H1 (cell line): ENCODE data around the gene NFIA. TPM values are rescaled to one million over a fixed set of nuclear protein-coding genes. Genes with fewer than 3 reads are reported as not detected.

Source experiments
- CTCF ChIA-PET: fragments of 300-600 bp; sonication (Branson Sonifier 250); formaldehyde crosslinking; loops from one replicate; lab custom pipeline; 2021; ENCODE audit not compliant: partially characterized antibody; lab: Charles Lee
- POLR2A ChIA-PET: fragments of 300-600 bp; sonication (Branson Sonifier 250); formaldehyde crosslinking; loops from one replicate; lab custom pipeline; 2021; ENCODE audit warnings: inconsistent platforms; ENCODE audit not compliant: partially characterized antibody; lab: Charles Lee
- DNase-seq, 2 experiments: peaks; one replicate each; pipeline versions ENCODE4 v3.0.0 to v3.0.0-alpha.2; 2010 to 2022; ENCODE audit warnings: low spot score in 2 of 2, low read depth in 1 of 2, mixed read lengths in 1 of 2
- FAIRE-seq: peaks from 2 replicates; lab custom pipeline; 2011; peaks lifted over from hg19 to GRCh38; lab: Jason Lieb, UNC
- H2AFZ ChIP-seq: 2 replicates; pipeline ENCODE4 v1.8.1; 2012; ENCODE audit warnings: low read length, inconsistent platforms
- H2AK5ac ChIP-seq: 2 replicates; pipeline ENCODE4 v1.6.1; 2013; ENCODE audit warnings: low read depth, low read length
- H2BK120ac ChIP-seq: replicated peaks from 2 replicates; pipeline ENCODE3; 2013; ENCODE audit warnings: low read depth, low read length, inconsistent platforms
- H2BK12ac ChIP-seq: 2 replicates; pipeline ENCODE4 v1.6.1; 2013; ENCODE audit warnings: low read depth, low read length
- H2BK15ac ChIP-seq: 2 replicates; pipeline ENCODE4 v1.6.1; 2013; ENCODE audit warnings: low read length
- H2BK20ac ChIP-seq: 2 replicates; pipeline ENCODE4 v1.6.1; 2013; ENCODE audit warnings: low read length
- H2BK5ac ChIP-seq: 2 replicates; pipeline ENCODE4 v1.6.1; 2013; ENCODE audit warnings: low read depth, low read length
- H3K14ac ChIP-seq: 2 replicates; pipeline ENCODE4 v1.6.1; 2013; ENCODE audit warnings: inconsistent platforms; ENCODE audit not compliant: insufficient read length
- H3K18ac ChIP-seq: 2 replicates; pipeline ENCODE4 v1.6.1; 2013; ENCODE audit warnings: low read length; ENCODE audit errors: extremely low read depth
- H3K23ac ChIP-seq: 2 replicates; pipeline ENCODE4 v1.6.1; 2013; ENCODE audit warnings: inconsistent platforms; ENCODE audit not compliant: insufficient read length
- H3K23me2 ChIP-seq: 2 replicates; pipeline ENCODE4 v1.6.1; 2013; ENCODE audit warnings: low read depth, low read length
- H3K27ac ChIP-seq: 2 replicates; pipeline ENCODE4 v1.6.1; 2011; ENCODE audit warnings: low read depth, low read length, inconsistent platforms
- H3K27me3 ChIP-seq, 4 experiments: replicated peaks in 1 of 4; 1 replicate in 1 of 4; 2 replicates in 3 of 4; pipeline versions ENCODE4 v1.6.1 to v1.8.1; 2011 to 2013; ENCODE audit warnings: low read length in 3 of 4, mild to moderate bottlenecking in 3 of 4, inconsistent platforms in 2 of 4, mixed read lengths in 2 of 4, moderate library complexity in 1 of 4; ENCODE audit not compliant: control insufficient read depth in 3 of 4, insufficient read depth in 3 of 4; ENCODE audit errors: extremely low read depth in 1 of 4
- H3K36me3 ChIP-seq, 4 experiments: 2 replicates each; pipeline versions ENCODE4 v1.6.1 to v1.8.1; 2011 to 2013; ENCODE audit warnings: mild to moderate bottlenecking in 4 of 4, low read length in 3 of 4, moderate library complexity in 2 of 4, control low read depth in 1 of 4, inconsistent platforms in 1 of 4; ENCODE audit not compliant: insufficient read depth in 4 of 4, control insufficient read depth in 2 of 4
- H3K4ac ChIP-seq: replicated peaks from 2 replicates; pipeline ENCODE3; 2013; ENCODE audit warnings: low read length, low read depth, mixed read lengths, inconsistent platforms; ENCODE audit not compliant: insufficient read length
- H3K4me1 ChIP-seq, 4 experiments: replicated peaks in 1 of 4; 1 replicate in 1 of 4; 2 replicates in 3 of 4; pipeline versions ENCODE4 v1.6.1 to v1.8.1; 2011 to 2013; ENCODE audit warnings: low read length in 3 of 4, inconsistent platforms in 2 of 4, mixed read lengths in 1 of 4; ENCODE audit not compliant: insufficient read depth in 4 of 4, control insufficient read depth in 3 of 4
- H3K4me2 ChIP-seq, 2 experiments: 2 replicates each; pipeline versions ENCODE4 v1.6.1 to v1.8.1; 2011 to 2013; ENCODE audit warnings: low read depth in 2 of 2, low read length in 2 of 2, control low read depth in 1 of 2, inconsistent platforms in 1 of 2, mild to moderate bottlenecking in 1 of 2; ENCODE audit not compliant: insufficient read depth in 1 of 2
- H3K4me3 ChIP-seq, 4 experiments: fragments of 200-600, 300-600 bp in 1 of 4; sonication (generic), shearing (Covaris generic), sonication (Bioruptor Twin) in 1 of 4; 2 replicates each; pipeline versions ENCODE4 v1.5.1 to v1.8.1; 2011 to 2016; ENCODE audit warnings: low read length in 4 of 4, low read depth in 3 of 4, control low read depth in 2 of 4, inconsistent platforms in 2 of 4, mild to moderate bottlenecking in 2 of 4, mixed read lengths in 1 of 4, moderate library complexity in 1 of 4; ENCODE audit not compliant: insufficient read depth in 2 of 4; ENCODE audit errors: extremely low read depth in 1 of 4
- H3K56ac ChIP-seq: replicated peaks from 2 replicates; pipeline ENCODE3; 2013; ENCODE audit warnings: low read depth, mild to moderate bottlenecking, mixed read lengths, low read length, inconsistent platforms; ENCODE audit not compliant: insufficient read length
- H3K79me1 ChIP-seq: 2 replicates; pipeline ENCODE4 v1.6.1; 2013; ENCODE audit warnings: low read depth, low read length, control low read depth
- H3K79me2 ChIP-seq, 2 experiments: 2 replicates each; pipeline versions ENCODE4 v1.6.1 to v1.8.1; 2012 to 2013; ENCODE audit warnings: low read length in 2 of 2, mild to moderate bottlenecking in 2 of 2, inconsistent platforms in 1 of 2; ENCODE audit not compliant: insufficient read depth in 2 of 2, control insufficient read depth in 1 of 2
- H3K9ac ChIP-seq, 4 experiments: replicated peaks in 1 of 4; 1 replicate in 1 of 4; 2 replicates in 3 of 4; pipeline versions ENCODE4 v1.6.1 to v1.8.1; 2011 to 2013; ENCODE audit warnings: low read depth in 3 of 4, low read length in 3 of 4, control low read depth in 2 of 4, mild to moderate bottlenecking in 2 of 4, moderate library complexity in 2 of 4, inconsistent platforms in 1 of 4; ENCODE audit errors: extremely low read depth in 1 of 4
- H3K9me3 ChIP-seq, 2 experiments: 2 replicates each; pipeline versions ENCODE4 v1.6.1 to v1.8.1; 2012 to 2013; ENCODE audit warnings: mild to moderate bottlenecking in 2 of 2, moderate library complexity in 2 of 2, control low read depth in 1 of 2, inconsistent platforms in 1 of 2, low read depth in 1 of 2, low read length in 1 of 2, mixed read lengths in 1 of 2; ENCODE audit not compliant: insufficient read depth in 2 of 2
- H4K20me1 ChIP-seq, 2 experiments: replicated peaks in 1 of 2; 2 replicates each; pipeline versions ENCODE3 to v1.8.1; 2011 to 2013; ENCODE audit warnings: inconsistent platforms in 2 of 2, low read length in 2 of 2, mild to moderate bottlenecking in 1 of 2; ENCODE audit not compliant: insufficient read depth in 2 of 2, control insufficient read depth in 1 of 2
- H4K5ac ChIP-seq: 2 replicates; pipeline ENCODE4 v1.6.1; 2013; ENCODE audit warnings: low read length, low read depth, mixed read lengths, inconsistent platforms; ENCODE audit not compliant: insufficient read length
- H4K8ac ChIP-seq: 2 replicates; pipeline ENCODE4 v1.8.0; 2013; ENCODE audit warnings: mild to moderate bottlenecking, moderate library complexity, low read length, inconsistent platforms; ENCODE audit not compliant: insufficient read depth; ENCODE audit errors: extremely low read depth
- H4K91ac ChIP-seq: replicated peaks from 2 replicates; pipeline ENCODE3; 2013; ENCODE audit warnings: low read length, mixed read lengths, inconsistent platforms; ENCODE audit not compliant: insufficient read length
- JUND ChIP-seq: IDR thresholded peaks from 2 replicates; pipeline ENCODE4 v1.6.1; 2011; ENCODE audit warnings: mild to moderate bottlenecking, improper control_type of control experiment, low read length
- MAFK ChIP-seq: IDR thresholded peaks from 2 replicates; pipeline ENCODE4 v1.6.1; 2012; ENCODE audit warnings: low read depth, mild to moderate bottlenecking, improper control_type of control experiment, low read length
- POLR2AphosphoS5 ChIP-seq: IDR thresholded peaks from 2 replicates; pipeline ENCODE4 v1.6.1; 2011; ENCODE audit warnings: low read depth, low read length
- WGBS, 2 experiments: shearing (Covaris generic) in 1 of 2; methylation state at CpG; one replicate each; pipeline versions ENCODE4 v1.1.6 to v1.1.7; 2013 to 2015; ENCODE audit warnings: low lambda C conversion rate in 2 of 2, mixed read lengths in 2 of 2, inconsistent platforms in 1 of 2, low coverage in 1 of 2, missing lambda C conversion rate in 1 of 2; ENCODE audit not compliant: insufficient replicate concordance in 2 of 2, insufficient coverage in 1 of 2, insufficient read length in 1 of 2; ENCODE audit errors: extremely low coverage in 1 of 2, missing lambda C conversion rate in 1 of 2; 5-methylcytosine and 5-hydroxymethylcytosine counted together
- polyA plus RNA-seq, 7 experiments: library from polyadenylated mRNA; depleted of rRNA in 3 of 7; stranded (reverse) in 5 of 7; unstranded in 2 of 7; fragments of >200 nt in 5 of 7; fragments of 200-250 nt in 2 of 7; gene quantifications; 1 replicate in 5 of 7; 2 replicates in 1 of 7; 4 replicates in 1 of 7; pipeline versions ENCODE4 v1.2.1 to v1.2.3, GENCODE V29; 2011 to 2013; ENCODE audit warnings: missing spikeins in 2 of 7, mixed read lengths in 2 of 7
- total RNA-seq: library from RNA; stranded (reverse); fragmentation: NEBNext Ultra II Directional; extraction: Animal tissue kit (Norgen Biotek cat#: 25700); gene quantifications from 2 replicates; pipeline ENCODE4 v1.2.1, GENCODE V29; 2021

Gene NFIA
- total and polyA plus RNA-seq, 2 of the 8 experiments (the other 6 are each of a cell fraction or from before 2014, with no cell fraction given): 1.8 to 2.3 TPM

- Histone ChIP-seq H3K27me3 (no peaks in the 10 kb centered on the region), H3K18ac (no peak overlapping the region), H2BK12ac (peak overlapping the region; percentile 35; the same call in 1 of the 2 replicates), H2BK20ac (no peak overlapping the region), H3K4me1 (peaks cover 0 to 16% (median 9%) of the 10 kb centered on the region in 4 experiments; a peak in 5 of 7 replicates), H3K4ac (no peak overlapping the region), H3K56ac (no peak overlapping the region), H3K36me3 (no peaks in the 10 kb centered on the region), H2AFZ (no peak overlapping the region), H3K9me3 (no peaks in the 10 kb centered on the region), H3K27ac (no peak overlapping the region), H2BK15ac (no peak overlapping the region), H3K23ac (no peak overlapping the region), H3K4me3 (no peak overlapping the region), H2BK120ac (no peak overlapping the region), H3K14ac (no peak overlapping the region), H4K20me1 (no peaks in the 10 kb centered on the region), H3K9ac (no peak overlapping the region), H2AK5ac (no peak overlapping the region), H4K8ac (no peak overlapping the region), H3K23me2 (no peaks in the 10 kb centered on the region), H4K91ac (no peak overlapping the region), H3K79me2 (no peaks in the 10 kb centered on the region), H3K79me1 (no peaks in the 10 kb centered on the region), H2BK5ac (no peak overlapping the region), H4K5ac (no peak overlapping the region), H3K4me2 (peak overlapping the region; percentile 10 to 24; a peak in 3 of 4 replicates)
- POLR2A ChIA-PET: no interaction called here
- CTCF ChIA-PET: interaction anchor here (0.7 to 2.4 kb wide), 15 partner anchors 11 to 376 kb away, joined by 3 to 10 read pairs (median 3); no protein-coding TSS in a partner anchor
- DNase-seq: no peak
- 79% methylated on average over 1 of the region's 1 CpG; no CpG with 5 or more reads in 1 of the 2 experiments for WGBS, 2 experiments
- no peak for FAIRE-seq
- TF ChIP-seq JUND (no peak), POLR2AphosphoS5 (no peak), MAFK (no peak)
Observed at GRCh38 chr1:61337441-61337951, 255.1 kb downstream of the NFIA start.
